Measurements from ENCODE around the gene PEX11G. TPM values are rescaled to one million over a fixed set of nuclear protein-coding genes. Genes with fewer than 3 reads are reported as not detected.

The PEX11G gene
- total and polyA plus RNA-seq, 9 donors = 0.40 to 6.0 (median 3.7) TPM

DNA sequence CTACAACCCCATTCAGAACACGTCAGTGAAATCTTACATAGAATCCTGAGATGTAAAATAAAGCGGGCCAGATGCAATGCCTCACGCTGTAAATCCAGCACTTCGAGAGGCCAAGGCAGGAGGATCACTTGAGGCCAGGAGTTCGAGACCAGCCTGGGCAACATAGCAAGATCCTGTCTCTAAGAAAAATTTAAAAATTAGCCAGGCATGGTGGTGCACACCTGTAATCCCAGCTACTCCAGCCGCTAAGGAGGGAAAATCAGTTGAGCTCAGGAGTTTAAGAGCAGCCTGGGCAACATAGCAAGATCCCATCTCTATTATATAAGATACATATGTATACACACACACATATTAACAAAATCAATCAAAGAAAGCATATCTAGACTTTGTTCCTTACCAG, 41.2 kb downstream of the PEX11G start:
- no peaks in the 10 kb centered on the region for H3K27me3 ChIP-seq
- H3K9me3 ChIP-seq = no peaks in the 10 kb centered on the region
- WGBS, 3 donors = 94 to 98% (median 97%) methylated on average over 6 of the region's 6 CpGs
- no peaks in the 10 kb centered on the region for H3K36me3 ChIP-seq
- TF ChIP-seq EP300 (IDR thresholded peaks at IDR 0.05) (no peak), POLR2A (IDR thresholded peaks at IDR 0.05) (no peak)
- TF ChIP-seq, protein P1, sequence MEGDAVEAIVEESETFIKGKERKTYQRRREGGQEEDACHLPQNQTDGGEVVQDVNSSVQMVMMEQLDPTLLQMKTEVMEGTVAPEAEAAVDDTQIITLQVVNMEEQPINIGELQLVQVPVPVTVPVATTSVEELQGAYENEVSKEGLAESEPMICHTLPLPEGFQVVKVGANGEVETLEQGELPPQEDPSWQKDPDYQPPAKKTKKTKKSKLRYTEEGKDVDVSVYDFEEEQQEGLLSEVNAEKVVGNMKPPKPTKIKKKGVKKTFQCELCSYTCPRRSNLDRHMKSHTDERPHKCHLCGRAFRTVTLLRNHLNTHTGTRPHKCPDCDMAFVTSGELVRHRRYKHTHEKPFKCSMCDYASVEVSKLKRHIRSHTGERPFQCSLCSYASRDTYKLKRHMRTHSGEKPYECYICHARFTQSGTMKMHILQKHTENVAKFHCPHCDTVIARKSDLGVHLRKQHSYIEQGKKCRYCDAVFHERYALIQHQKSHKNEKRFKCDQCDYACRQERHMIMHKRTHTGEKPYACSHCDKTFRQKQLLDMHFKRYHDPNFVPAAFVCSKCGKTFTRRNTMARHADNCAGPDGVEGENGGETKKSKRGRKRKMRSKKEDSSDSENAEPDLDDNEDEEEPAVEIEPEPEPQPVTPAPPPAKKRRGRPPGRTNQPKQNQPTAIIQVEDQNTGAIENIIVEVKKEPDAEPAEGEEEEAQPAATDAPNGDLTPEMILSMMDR (IDR thresholded peaks at IDR 0.05) = no peak
- DNase-seq = no peak
- no peak overlapping the region for H3K4me3 ChIP-seq
- H3K4me1 ChIP-seq (ENCODE audit: insufficient read depth) = no peaks in the 10 kb centered on the region
- intact Hi-C loops (cut with DNase I) = no loop called here
- H3K27ac ChIP-seq = no peak overlapping the region

DNA sequence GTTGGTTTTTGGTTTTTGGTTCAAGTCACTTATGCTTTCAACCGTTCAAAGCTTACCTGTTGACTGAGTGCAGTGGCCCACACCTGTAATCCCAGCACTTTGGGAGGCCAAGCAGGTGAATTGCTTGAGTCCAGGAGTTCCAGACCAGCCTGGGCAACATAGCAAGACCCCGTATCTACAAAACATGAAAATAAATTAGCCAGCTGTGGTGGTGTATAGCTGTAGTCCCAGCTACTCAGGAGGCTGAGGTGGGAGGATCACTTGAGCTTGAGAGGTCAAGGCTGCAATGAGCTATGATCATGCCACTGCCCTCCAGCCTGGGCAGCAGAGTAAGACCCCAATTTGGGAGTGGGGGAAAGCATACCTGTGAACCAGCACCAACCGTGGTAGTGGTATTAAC, 43.7 kb downstream of the PEX11G start:
- WGBS, 3 donors = 82 to 88% (median 86%) methylated on average over 3 of the region's 3 CpGs
- Histone ChIP-seq H3K4me3 (no peak overlapping the region), H3K27ac (no peak overlapping the region), H3K36me3 (no peaks in the 10 kb centered on the region), H3K4me1 (ENCODE audit: insufficient read depth) (no peaks in the 10 kb centered on the region), H3K9me3 (no peaks in the 10 kb centered on the region), H3K27me3 (no peaks in the 10 kb centered on the region)
- no peak for DNase-seq
- intact Hi-C loops (cut with DNase I) = no loop called here
- TF ChIP-seq, protein P1 (IDR thresholded peaks at IDR 0.05) = no peak
- TF ChIP-seq EP300 (IDR thresholded peaks at IDR 0.05) (no peak), POLR2A (IDR thresholded peaks at IDR 0.05) (no peak)

DNA sequence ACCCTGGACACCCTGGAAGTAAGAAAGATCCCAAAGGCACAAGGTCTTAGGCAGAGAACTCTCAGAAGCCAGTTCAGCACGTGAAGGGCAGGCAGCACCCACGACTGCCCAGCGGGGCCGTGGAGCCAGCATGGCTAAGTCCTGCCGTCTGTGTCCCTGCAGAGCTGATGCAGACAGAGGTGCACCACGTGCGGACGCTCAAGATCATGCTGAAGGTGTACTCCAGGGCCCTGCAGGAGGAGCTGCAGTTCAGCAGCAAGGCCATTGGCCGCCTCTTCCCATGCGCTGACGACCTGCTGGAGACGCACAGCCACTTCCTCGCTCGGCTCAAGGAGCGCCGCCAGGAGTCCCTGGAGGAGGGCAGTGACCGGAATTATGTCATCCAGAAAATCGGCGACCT, 44.8 kb downstream of the PEX11G start:
- intact Hi-C loops (cut with DNase I) = no loop called here
- Histone ChIP-seq H3K36me3 (no peaks in the 10 kb centered on the region), H3K9me3 (no peaks in the 10 kb centered on the region), H3K27me3 (no peaks in the 10 kb centered on the region), H3K4me1 (ENCODE audit: insufficient read depth) (no peaks in the 10 kb centered on the region), H3K4me3 (no peak overlapping the region), H3K27ac (no peak overlapping the region)
- 88 to 90% (median 89%) methylated on average over 16 to 19 of the region's 19 CpGs for WGBS, 3 donors
- TF ChIP-seq POLR2A (IDR thresholded peaks at IDR 0.05) = no peak
- TF ChIP-seq, protein P1 (IDR thresholded peaks at IDR 0.05) = no peak
- no peak for TF ChIP-seq EP300 (IDR thresholded peaks at IDR 0.05)
- DNase-seq = no peak

DNA sequence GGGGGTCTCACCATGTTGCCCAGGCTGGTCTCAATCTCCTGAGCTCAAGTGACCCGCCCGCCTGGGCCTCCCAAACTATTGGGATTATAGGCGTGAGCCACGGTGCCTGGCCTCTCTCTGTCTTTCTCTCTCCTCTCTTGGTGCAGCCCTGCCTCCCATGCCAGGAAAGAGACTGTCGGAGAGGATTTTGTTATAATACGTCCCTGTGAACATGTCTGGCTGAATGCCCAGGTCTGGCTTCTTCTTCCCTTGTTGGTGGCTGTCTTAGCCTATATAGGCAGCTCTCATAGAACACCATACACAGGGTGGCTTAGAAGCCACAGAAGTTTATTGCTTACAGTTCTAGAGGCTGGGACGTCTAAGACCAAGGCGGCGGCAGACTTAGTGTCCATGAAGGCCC, 46.4 kb downstream of the PEX11G start:
- Histone ChIP-seq H3K9me3 (no peaks in the 10 kb centered on the region), H3K27ac (no peak overlapping the region), H3K36me3 (no peaks in the 10 kb centered on the region), H3K27me3 (no peaks in the 10 kb centered on the region), H3K4me3 (no peak overlapping the region), H3K4me1 (ENCODE audit: insufficient read depth) (no peaks in the 10 kb centered on the region)
- intact Hi-C loops (cut with DNase I) = no loop called here
- TF ChIP-seq POLR2A (IDR thresholded peaks at IDR 0.05) (no peak), EP300 (IDR thresholded peaks at IDR 0.05) (no peak)
- TF ChIP-seq, protein P1 (IDR thresholded peaks at IDR 0.05) = no peak
- no peak for DNase-seq
- WGBS, 3 donors = 73 to 85% (median 77%) methylated on average over 9 of the region's 9 CpGs
